ENCODE results near the gene LIPI. TPM values are rescaled to one million over a fixed set of nuclear protein-coding genes. Genes with fewer than 3 reads are reported as not detected.

The LIPI gene
- total and polyA plus RNA-seq, 2 experiments from 2014 or later: not detected

DNA sequence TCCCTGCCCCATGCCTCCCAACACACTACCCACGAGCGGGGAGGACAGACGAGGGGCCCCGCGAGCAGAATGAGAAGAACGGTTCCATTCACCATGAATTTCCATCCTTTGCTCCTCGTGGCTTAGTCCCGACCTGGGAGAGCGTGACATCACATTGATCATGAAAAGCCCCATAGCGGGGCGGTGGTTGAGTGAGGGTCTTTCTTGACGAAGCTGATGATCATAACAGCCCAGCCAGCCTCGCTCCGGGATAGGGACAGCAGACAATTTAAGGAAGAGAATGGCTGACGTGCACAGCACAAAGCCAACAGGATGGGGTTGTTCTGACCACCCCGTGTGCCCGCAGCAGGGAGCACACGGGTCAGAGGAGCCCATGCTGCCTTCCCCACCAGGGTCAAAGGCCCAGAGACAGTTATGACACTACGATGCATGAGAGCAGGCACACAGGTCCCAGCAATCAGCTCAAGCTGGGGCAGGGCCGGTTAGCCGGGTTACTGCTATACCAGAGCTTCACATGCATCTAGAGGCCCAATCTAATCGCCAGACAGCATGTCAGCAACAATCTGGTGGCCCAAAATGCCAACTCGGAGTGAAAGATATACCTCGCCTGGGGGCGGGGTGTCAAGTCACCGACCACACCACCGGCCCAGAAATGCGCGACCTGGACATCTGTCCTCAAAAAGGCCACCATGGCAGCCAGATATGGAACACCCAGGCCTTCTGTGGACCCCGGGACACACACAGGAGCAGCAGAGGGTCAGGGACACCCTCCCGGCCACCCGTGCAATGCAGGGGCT, 135.2 kb downstream of the LIPI start (continued):
- TF ChIP-seq, protein P1, sequence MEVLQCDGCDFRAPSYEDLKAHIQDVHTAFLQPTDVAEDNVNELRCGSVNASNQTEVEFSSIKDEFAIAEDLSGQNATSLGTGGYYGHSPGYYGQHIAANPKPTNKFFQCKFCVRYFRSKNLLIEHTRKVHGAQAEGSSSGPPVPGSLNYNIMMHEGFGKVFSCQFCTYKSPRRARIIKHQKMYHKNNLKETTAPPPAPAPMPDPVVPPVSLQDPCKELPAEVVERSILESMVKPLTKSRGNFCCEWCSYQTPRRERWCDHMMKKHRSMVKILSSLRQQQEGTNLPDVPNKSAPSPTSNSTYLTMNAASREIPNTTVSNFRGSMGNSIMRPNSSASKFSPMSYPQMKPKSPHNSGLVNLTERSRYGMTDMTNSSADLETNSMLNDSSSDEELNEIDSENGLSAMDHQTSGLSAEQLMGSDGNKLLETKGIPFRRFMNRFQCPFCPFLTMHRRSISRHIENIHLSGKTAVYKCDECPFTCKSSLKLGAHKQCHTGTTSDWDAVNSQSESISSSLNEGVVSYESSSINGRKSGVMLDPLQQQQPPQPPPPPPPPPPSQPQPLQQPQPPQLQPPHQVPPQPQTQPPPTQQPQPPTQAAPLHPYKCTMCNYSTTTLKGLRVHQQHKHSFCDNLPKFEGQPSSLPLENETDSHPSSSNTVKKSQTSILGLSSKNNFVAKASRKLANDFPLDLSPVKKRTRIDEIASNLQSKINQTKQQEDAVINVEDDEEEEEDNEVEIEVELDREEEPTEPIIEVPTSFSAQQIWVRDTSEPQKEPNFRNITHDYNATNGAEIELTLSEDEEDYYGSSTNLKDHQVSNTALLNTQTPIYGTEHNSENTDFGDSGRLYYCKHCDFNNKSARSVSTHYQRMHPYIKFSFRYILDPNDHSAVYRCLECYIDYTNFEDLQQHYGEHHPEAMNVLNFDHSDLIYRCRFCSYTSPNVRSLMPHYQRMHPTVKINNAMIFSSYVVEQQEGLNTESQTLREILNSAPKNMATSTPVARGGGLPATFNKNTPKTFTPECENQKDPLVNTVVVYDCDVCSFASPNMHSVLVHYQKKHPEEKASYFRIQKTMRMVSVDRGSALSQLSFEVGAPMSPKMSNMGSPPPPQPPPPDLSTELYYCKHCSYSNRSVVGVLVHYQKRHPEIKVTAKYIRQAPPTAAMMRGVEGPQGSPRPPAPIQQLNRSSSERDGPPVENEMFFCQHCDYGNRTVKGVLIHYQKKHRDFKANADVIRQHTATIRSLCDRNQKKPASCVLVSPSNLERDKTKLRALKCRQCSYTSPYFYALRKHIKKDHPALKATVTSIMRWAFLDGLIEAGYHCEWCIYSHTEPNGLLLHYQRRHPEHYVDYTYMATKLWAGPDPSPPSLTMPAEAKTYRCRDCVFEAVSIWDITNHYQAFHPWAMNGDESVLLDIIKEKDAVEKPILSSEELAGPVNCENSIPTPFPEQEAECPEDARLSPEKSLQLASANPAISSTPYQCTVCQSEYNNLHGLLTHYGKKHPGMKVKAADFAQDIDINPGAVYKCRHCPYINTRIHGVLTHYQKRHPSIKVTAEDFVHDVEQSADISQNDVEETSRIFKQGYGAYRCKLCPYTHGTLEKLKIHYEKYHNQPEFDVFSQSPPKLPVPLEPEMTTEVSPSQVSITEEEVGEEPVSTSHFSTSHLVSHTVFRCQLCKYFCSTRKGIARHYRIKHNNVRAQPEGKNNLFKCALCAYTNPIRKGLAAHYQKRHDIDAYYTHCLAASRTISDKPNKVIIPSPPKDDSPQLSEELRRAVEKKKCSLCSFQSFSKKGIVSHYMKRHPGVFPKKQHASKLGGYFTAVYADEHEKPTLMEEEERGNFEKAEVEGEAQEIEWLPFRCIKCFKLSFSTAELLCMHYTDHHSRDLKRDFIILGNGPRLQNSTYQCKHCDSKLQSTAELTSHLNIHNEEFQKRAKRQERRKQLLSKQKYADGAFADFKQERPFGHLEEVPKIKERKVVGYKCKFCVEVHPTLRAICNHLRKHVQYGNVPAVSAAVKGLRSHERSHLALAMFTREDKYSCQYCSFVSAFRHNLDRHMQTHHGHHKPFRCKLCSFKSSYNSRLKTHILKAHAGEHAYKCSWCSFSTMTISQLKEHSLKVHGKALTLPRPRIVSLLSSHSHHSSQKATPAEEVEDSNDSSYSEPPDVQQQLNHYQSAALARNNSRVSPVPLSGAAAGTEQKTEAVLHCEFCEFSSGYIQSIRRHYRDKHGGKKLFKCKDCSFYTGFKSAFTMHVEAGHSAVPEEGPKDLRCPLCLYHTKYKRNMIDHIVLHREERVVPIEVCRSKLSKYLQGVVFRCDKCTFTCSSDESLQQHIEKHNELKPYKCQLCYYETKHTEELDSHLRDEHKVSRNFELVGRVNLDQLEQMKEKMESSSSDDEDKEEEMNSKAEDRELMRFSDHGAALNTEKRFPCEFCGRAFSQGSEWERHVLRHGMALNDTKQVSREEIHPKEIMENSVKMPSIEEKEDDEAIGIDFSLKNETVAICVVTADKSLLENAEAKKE (CRISPR knock-in tag; IDR thresholded peaks at IDR 0.05): no peak
- TF ChIP-seq REST (IDR thresholded peaks at IDR 0.05; ENCODE audit: unreplicated experiment): no peak

DNA sequence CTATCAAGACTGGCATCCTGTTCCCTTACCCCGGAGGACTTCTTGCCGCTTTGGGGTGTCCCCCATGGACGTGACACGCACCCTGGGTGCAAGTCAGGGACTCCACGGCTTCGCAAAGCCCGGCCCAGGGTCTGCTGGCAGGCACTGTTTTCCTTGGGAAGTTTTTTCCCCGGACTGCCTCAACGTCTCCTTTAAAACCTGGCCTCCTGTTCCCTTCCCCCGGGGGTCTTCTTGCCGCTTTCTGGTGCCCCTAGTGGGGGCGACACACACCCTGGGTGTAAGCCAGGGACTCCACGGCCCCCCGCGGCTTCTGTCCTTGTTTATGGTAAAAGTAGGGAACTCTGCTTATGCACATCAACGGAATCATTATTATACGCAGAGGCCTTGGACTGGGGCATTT, 136.6 kb downstream of the LIPI start:
- Histone ChIP-seq H3K4me2 (no peak overlapping the region), H3K36me3 (ENCODE audit: insufficient read depth) (no peaks in the 10 kb centered on the region), H4K20me1 (replicated peaks; ENCODE audit: insufficient read depth) (no peaks in the 10 kb centered on the region), H3K9me2 (ENCODE audit: insufficient read depth) (no peaks in the 10 kb centered on the region), H3F3A (replicated peaks; ENCODE audit: low read depth) (no peaks in the 10 kb centered on the region), H3K4me3 (no peak overlapping the region), H3K4me1 (ENCODE audit: insufficient read depth) (no peaks in the 10 kb centered on the region), H3K27me3 (ENCODE audit: insufficient read depth) (no peaks in the 10 kb centered on the region), H2AFZ (no peak overlapping the region), H3K79me2 (replicated peaks; ENCODE audit: insufficient read depth) (no peaks in the 10 kb centered on the region), H3K27ac (ENCODE audit: low read depth) (no peak overlapping the region)
- Mint-ChIP-seq H3K9me3 (no peaks in the 10 kb centered on the region; the same call in 2 of the 3 replicates), H3K27me3 (ENCODE audit: insufficient read depth, low read depth, poor library complexity) (peaks cover 8% of the 10 kb centered on the region), H3K4me1 (peaks cover 18% of the 10 kb centered on the region), H3K27ac (no peak overlapping the region), H3K36me3 (ENCODE audit: low read depth) (no peaks in the 10 kb centered on the region), H3K4me3 (no peak overlapping the region)
- ATAC-seq (no peak), DNase-seq (ENCODE audit: low spot score) (no peak)
- no peak for TF ChIP-seq JUNB (IDR thresholded peaks at IDR 0.05; ENCODE audit: unreplicated experiment)
- TF ChIP-seq, protein P1 (CRISPR knock-in tag; IDR thresholded peaks at IDR 0.05): no peak
- no peak for TF ChIP-seq EZH2phosphoT487 (IDR thresholded peaks at IDR 0.05; ENCODE audit: unreplicated experiment)

All from GM23338 (cell line).